Liver (tissue), 9 donors: ENCODE data around the gene C10orf71. TPM values are rescaled to one million over a fixed set of nuclear protein-coding genes. Genes with fewer than 3 reads are reported as not detected.

Experiments used
- DNase-seq: peaks from one replicate; pipeline ENCODE4 v3.0.0-alpha.2; 2017; ENCODE audit warnings: low spot score
- H3K27ac ChIP-seq, 2 donors: one replicate each; pipeline ENCODE4 v1.7.0; 2013; ENCODE audit warnings: inconsistent platforms in 2 of 2, low read length in 2 of 2, control low read depth in 1 of 2, low read depth in 1 of 2, mild to moderate bottlenecking in 1 of 2
- H3K27me3 ChIP-seq, 4 donors: one replicate each; pipeline versions ENCODE4 v1.6.1 to v1.7.0; 2013; ENCODE audit warnings: low read length in 3 of 4, inconsistent platforms in 1 of 4, mild to moderate bottlenecking in 1 of 4, moderate library complexity in 1 of 4; ENCODE audit not compliant: control insufficient read depth in 4 of 4, insufficient read depth in 4 of 4
- H3K36me3 ChIP-seq, 4 donors: one replicate each; pipeline versions ENCODE4 v1.6.1 to v1.7.0; 2013; ENCODE audit warnings: low read length in 3 of 4, mild to moderate bottlenecking in 3 of 4, low read depth in 1 of 4, moderate library complexity in 1 of 4; ENCODE audit not compliant: control insufficient read depth in 4 of 4, insufficient read depth in 3 of 4
- H3K4me1 ChIP-seq, 4 donors: one replicate each; pipeline versions ENCODE4 v1.6.1 to v1.7.0; 2013; ENCODE audit warnings: low read length in 3 of 4, mild to moderate bottlenecking in 3 of 4, moderate library complexity in 1 of 4; ENCODE audit not compliant: control insufficient read depth in 4 of 4, insufficient read depth in 4 of 4
- H3K4me3 ChIP-seq, 3 donors: one replicate each; pipeline versions ENCODE4 v1.6.1 to v1.7.0; 2013; ENCODE audit warnings: low read length in 3 of 3, control low read depth in 1 of 3, low read depth in 1 of 3, mild to moderate bottlenecking in 1 of 3
- H3K9ac ChIP-seq, 2 donors: one replicate each; pipeline ENCODE4 v1.7.0; 2013; ENCODE audit warnings: low read length in 2 of 2, mild to moderate bottlenecking in 2 of 2, moderate library complexity in 2 of 2, control low read depth in 1 of 2, low read depth in 1 of 2
- H3K9me3 ChIP-seq, 4 donors: one replicate each; pipeline versions ENCODE4 v1.6.1 to v1.7.0; 2013; ENCODE audit warnings: low read length in 3 of 4; ENCODE audit not compliant: control insufficient read depth in 4 of 4
- ATF3 ChIP-seq: IDR thresholded peaks from 2 replicates; pipeline ENCODE4 v1.6.1; 2016; ENCODE audit warnings: antibody characterized with exemption
- CTCF ChIP-seq: fragments of 150-350 bp; IDR thresholded peaks from 2 replicates; pipeline ENCODE4 v1.5.1; 2017; ENCODE audit warnings: improper control_type of control experiment, low read depth, low read length; ENCODE audit not compliant: missing input control
- EGR1 ChIP-seq, 2 donors: IDR thresholded peaks; 2 replicates each; pipeline ENCODE4 v1.6.1; 2016 to 2018; ENCODE audit warnings: antibody characterized with exemption in 2 of 2, low read depth in 2 of 2
- FOXA1 ChIP-seq: IDR thresholded peaks from 2 replicates; pipeline ENCODE4 v1.6.1; 2016; ENCODE audit warnings: antibody characterized with exemption
- FOXA2 ChIP-seq: IDR thresholded peaks from 2 replicates; pipeline ENCODE4 v1.6.1; 2016; ENCODE audit warnings: antibody characterized with exemption
- GABPA ChIP-seq, 2 donors: IDR thresholded peaks in 1 of 2; conservative IDR thresholded peaks in 1 of 2; 2 replicates each; pipeline ENCODE4 v1.6.1; 2016; ENCODE audit warnings: antibody characterized with exemption in 2 of 2, mild to moderate bottlenecking in 1 of 2, moderate library complexity in 1 of 2
- HNF4A ChIP-seq, 2 donors: conservative IDR thresholded peaks; 2 replicates each; pipeline ENCODE4 v1.6.1; 2016; ENCODE audit warnings: antibody characterized with exemption in 2 of 2, mild to moderate bottlenecking in 2 of 2
- HNF4G ChIP-seq: IDR thresholded peaks from 2 replicates; pipeline ENCODE4 v1.6.1; 2016; ENCODE audit warnings: antibody characterized with exemption
- JUND ChIP-seq, 2 donors: IDR thresholded peaks; 2 replicates each; pipeline ENCODE4 v1.6.1; 2016; ENCODE audit warnings: antibody characterized with exemption in 2 of 2
- MAX ChIP-seq: IDR thresholded peaks from 2 replicates; pipeline ENCODE4 v1.6.1; 2016; ENCODE audit warnings: antibody characterized with exemption
- NR2F2 ChIP-seq: IDR thresholded peaks from 2 replicates; pipeline ENCODE4 v1.6.1; 2016; ENCODE audit warnings: antibody characterized with exemption
- RAD21 ChIP-seq, 2 donors: IDR thresholded peaks; 2 replicates each; pipeline ENCODE4 v1.6.1; 2016; ENCODE audit warnings: antibody characterized with exemption in 2 of 2, mild to moderate bottlenecking in 2 of 2
- REST ChIP-seq: IDR thresholded peaks from 2 replicates; pipeline ENCODE4 v1.6.1; 2016; ENCODE audit warnings: antibody characterized with exemption, mild to moderate bottlenecking
- RXRA ChIP-seq, 2 donors: IDR thresholded peaks; 2 replicates each; pipeline ENCODE4 v1.6.1; 2017 to 2018; ENCODE audit warnings: antibody characterized with exemption in 2 of 2, mild to moderate bottlenecking in 1 of 2
- SP1 ChIP-seq: IDR thresholded peaks from 2 replicates; pipeline ENCODE4 v1.6.1; 2018; ENCODE audit warnings: antibody characterized with exemption, mild to moderate bottlenecking
- TAF1 ChIP-seq: conservative IDR thresholded peaks from 2 replicates; pipeline ENCODE4 v1.6.1; 2016; ENCODE audit warnings: antibody characterized with exemption, mild to moderate bottlenecking
- YY1 ChIP-seq: IDR thresholded peaks from 2 replicates; pipeline ENCODE4 v1.6.1; 2016; ENCODE audit warnings: antibody characterized with exemption, mild to moderate bottlenecking
- ZBTB33 ChIP-seq: IDR thresholded peaks from 2 replicates; pipeline ENCODE4 v1.6.1; 2016; ENCODE audit warnings: antibody characterized with exemption
- WGBS: extraction: QIAGEN DNeasy Blood & Tissue Kit; methylation state at CpG from one replicate; pipeline ENCODE4 v1.1.7; 2013; 5-methylcytosine and 5-hydroxymethylcytosine counted together
- polyA plus RNA-seq, 2 donors: library from polyadenylated mRNA; stranded (reverse) in 1 of 2; unstranded in 1 of 2; fragments of 200-250 nt in 1 of 2; fragments of >200 nt in 1 of 2; fragmentation: Nextera tagmentation in 1 of 2; extraction: Ambion mirVana in 1 of 2; gene quantifications; one replicate each; pipeline versions ENCODE4 v1.2.1 to v1.2.3, GENCODE V29; 2013 to 2015
- total RNA-seq, 2 donors: library from RNA; depleted of rRNA; stranded (reverse); fragments of >200 nt; gene quantifications; one replicate each; pipeline ENCODE4 v1.2.3, GENCODE V29; 2014
- donor health status: healthy.
- donor health status: healthy.
- donor health status: healthy.
- donor health status: healthy.
- donor health status: healthy.

Gene C10orf71
- total and polyA plus RNA-seq, 4 donors = 0.03 TPM; not detected in 3

GRCh38 chr10:49356944-49357343 lies 58.0 kb downstream of the C10orf71 start:
- no peak for DNase-seq
- no peak overlapping the region for H3K27ac ChIP-seq
- 71% methylated on average over 1 of the region's 1 CpG for WGBS
- no peak overlapping the region for H3K9ac ChIP-seq
- H3K4me1 ChIP-seq = no peaks in the 10 kb centered on the region
- TF ChIP-seq HNF4G = no peak
- TF ChIP-seq GABPA (IDR thresholded peaks at IDR 0.05 in 1 of 2, conservative IDR thresholded peaks at IDR 0.05 in 1 of 2) = no peak
- no peak for TF ChIP-seq FOXA2
- TF ChIP-seq YY1 = no peak
- no peak for TF ChIP-seq EGR1 (IDR thresholded peaks at IDR 0.05; ENCODE audit: low read depth in 2 of 2)
- no peak for TF ChIP-seq SP1
- no peak for TF ChIP-seq REST
- TF ChIP-seq NR2F2 = no peak
- TF ChIP-seq HNF4A (conservative IDR thresholded peaks at IDR 0.05) = no peak
- no peak for TF ChIP-seq RAD21 (IDR thresholded peaks at IDR 0.05)
- H3K27me3 ChIP-seq = no peaks in the 10 kb centered on the region
- H3K9me3 ChIP-seq = peaks cover 0 to 1% (median 0%) of the 10 kb centered on the region in 4 donors
- no peaks in the 10 kb centered on the region for H3K36me3 ChIP-seq
- no peak overlapping the region for H3K4me3 ChIP-seq

- 49% methylated on average over 2 of the region's 2 CpGs for WGBS
Measured at GRCh38 chr10:49357910-49358309, 58.9 kb downstream of the C10orf71 start.

More at GRCh38 chr10:49357910-49358309, 58.9 kb downstream of the C10orf71 start:
- no peaks in the 10 kb centered on the region for H3K27me3 ChIP-seq
- no peaks in the 10 kb centered on the region for H3K4me1 ChIP-seq
- no peak for DNase-seq
- H3K27ac ChIP-seq = no peak overlapping the region
- no peak overlapping the region for H3K4me3 ChIP-seq
- no peaks in the 10 kb centered on the region for H3K36me3 ChIP-seq
- no peak overlapping the region for H3K9ac ChIP-seq
- H3K9me3 ChIP-seq = peaks cover 0 to 1% (median 0%) of the 10 kb centered on the region in 4 donors
- TF ChIP-seq JUND (IDR thresholded peaks at IDR 0.05) (no peak), FOXA2 (no peak), HNF4A (conservative IDR thresholded peaks at IDR 0.05) (no peak), REST (no peak), GABPA (IDR thresholded peaks at IDR 0.05 in 1 of 2, conservative IDR thresholded peaks at IDR 0.05 in 1 of 2) (no peak), EGR1 (IDR thresholded peaks at IDR 0.05; ENCODE audit: low read depth in 2 of 2) (no peak), FOXA1 (no peak), RAD21 (IDR thresholded peaks at IDR 0.05) (no peak), SP1 (no peak), MAX (no peak), RXRA (IDR thresholded peaks at IDR 0.05) (no peak), TAF1 (no peak), CTCF (no peak), ATF3 (no peak), HNF4G (no peak), YY1 (no peak), NR2F2 (no peak), ZBTB33 (no peak)
